HG03196 (cell line): ENCODE measurements around the gene SPRY2.

ENCODE experiments used
- ATAC-seq: cut with Tn5 transposase; IDR thresholded peaks from one replicate; pipeline ENCODE4 v1.9.1; 2021; ENCODE audit not compliant: unreplicated experiment

The SPRY2 gene

GRCh38 chr13:80314711-80315653 lies 25.9 kb downstream of the SPRY2 start:
- ATAC-seq = no peak

GRCh38 chr13:80313668-80314256 lies 27.2 kb downstream of the SPRY2 start:
- ATAC-seq = no peak

GRCh38 chr13:80312967-80313366 lies 28.0 kb downstream of the SPRY2 start:
- ATAC-seq = no peak

- no peak for ATAC-seq
Measured at GRCh38 chr13:80312012-80312704, 28.8 kb downstream of the SPRY2 start.

GRCh38 chr13:80309926-80310325 lies 31.0 kb downstream of the SPRY2 start:
- no peak for ATAC-seq

GRCh38 chr13:80307401-80307987 lies 33.4 kb downstream of the SPRY2 start:
- ATAC-seq = no peak

- no peak for ATAC-seq
Measured at GRCh38 chr13:80306337-80306972, 34.5 kb downstream of the SPRY2 start.

GRCh38 chr13:80305737-80306136 lies 35.2 kb downstream of the SPRY2 start:
- ATAC-seq = no peak

GRCh38 chr13:80303225-80303811 lies 37.6 kb downstream of the SPRY2 start:
- ATAC-seq = no peak

GRCh38 chr13:80299046-80299445 lies 41.9 kb downstream of the SPRY2 start:
- no peak for ATAC-seq

GRCh38 chr13:80297503-80297902 lies 43.4 kb downstream of the SPRY2 start:
- no peak for ATAC-seq

- no peak for ATAC-seq
Measured at GRCh38 chr13:80297094-80297493, 43.8 kb downstream of the SPRY2 start.

- ATAC-seq = no peak
Measured at GRCh38 chr13:80296638-80297037, 44.3 kb downstream of the SPRY2 start.

GRCh38 chr13:80290591-80290990 lies 50.3 kb downstream of the SPRY2 start:
- ATAC-seq = no peak
